Ascending aorta (tissue), 2 donors: ENCODE results near the gene ACADL. TPM values are rescaled to one million over a fixed set of nuclear protein-coding genes. Genes with fewer than 3 reads are reported as not detected.

ENCODE experiments used
- DNase-seq, 2 donors: peaks; one replicate each; pipeline ENCODE4 v3.0.0-alpha.2; 2019; ENCODE audit warnings: low spot score in 2 of 2
- H3K27ac ChIP-seq, 2 donors: fragments of 200-600 bp; sonication (generic); one replicate each; pipeline ENCODE4 v1.5.1; 2016 to 2017; ENCODE audit warnings: mild to moderate bottlenecking in 1 of 2
- H3K27me3 ChIP-seq: fragments of 200-600 bp; sonication (generic); one replicate; pipeline ENCODE4 v1.5.1; 2017
- H3K36me3 ChIP-seq, 2 donors: fragments of 200-600 bp; sonication (generic); one replicate each; pipeline ENCODE4 v1.5.1; 2016
- H3K4me1 ChIP-seq, 2 donors: fragments of 200-600 bp; sonication (generic); one replicate each; pipeline ENCODE4 v1.5.1; 2016 to 2017; ENCODE audit warnings: mild to moderate bottlenecking in 1 of 2
- H3K4me3 ChIP-seq, 2 donors: fragments of 200-600 bp; sonication (generic); one replicate each; pipeline ENCODE4 v1.5.1; 2016 to 2017; ENCODE audit warnings: mild to moderate bottlenecking in 1 of 2
- H3K9me3 ChIP-seq, 2 donors: fragments of 200-600 bp; sonication (generic); one replicate each; pipeline ENCODE4 v1.5.1; 2016
- intact Hi-C: fragments of 100-400 bp; cut with DNase I; formaldehyde crosslinking; loops from one replicate; pipeline ENCODE4 v1.15.1; 2023
- total RNA-seq: library from RNA; depleted of rRNA; stranded (reverse); fragments of >200 nt; gene quantifications from one replicate; pipeline ENCODE4 v1.1.0, GENCODE V29; 2016
- TF ChIP-seq, protein P1 (sequence below), 3 experiments: fragments of 200-600 bp in 2 of 3; fragments of 450-650 bp in 1 of 3; sonication (generic) in 2 of 3; IDR thresholded peaks; one replicate each; pipeline ENCODE4 v1.5.1; 2016 to 2019; ENCODE audit warnings: antibody characterized with exemption in 3 of 3, mild to moderate bottlenecking in 1 of 3, moderate library complexity in 1 of 3

The ACADL gene
- total RNA-seq = 18.5 TPM

DNA sequence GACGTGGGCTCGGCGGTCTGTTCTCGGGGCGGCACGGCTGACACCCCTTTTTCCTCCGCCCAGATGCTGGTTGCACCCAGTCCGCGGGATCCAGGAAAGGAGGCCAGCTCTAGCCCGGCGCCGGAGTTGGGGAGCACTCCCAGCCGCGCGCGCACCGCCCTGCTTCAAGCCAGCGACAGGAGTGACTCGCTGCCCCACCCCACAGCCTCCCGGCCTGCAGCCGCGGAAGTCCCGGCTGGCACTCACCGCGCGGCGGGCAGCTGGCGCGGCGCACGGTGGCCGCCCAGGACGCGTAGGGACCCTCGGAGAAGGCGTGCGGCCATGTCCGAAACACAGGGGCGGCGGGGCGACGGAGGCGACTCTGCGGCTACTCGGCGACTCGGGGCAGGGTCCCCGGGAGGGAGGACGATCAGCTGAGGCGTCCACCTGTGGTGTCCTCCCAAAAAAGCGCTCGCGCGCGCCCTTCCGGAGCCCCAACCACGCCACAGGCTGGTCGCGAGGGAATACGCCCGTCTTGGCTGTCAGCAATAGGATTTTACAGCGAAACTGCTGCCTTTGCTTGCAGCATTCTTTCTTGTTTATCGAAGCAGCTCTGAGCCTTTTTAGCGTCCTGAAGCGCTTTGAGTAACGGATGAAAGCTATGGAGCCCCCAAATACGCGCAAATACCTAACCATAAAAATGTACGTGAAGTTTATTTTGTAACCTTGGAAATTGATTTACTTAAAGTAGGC is at the start of gene ACADL:
TSS of gene ACADL (minus strand) at position 507 of the 732 bp plus-strand sequence. CDS start at position 323, 184 bp downstream.
- DNase-seq = peak in 1 of 2 donors; percentile 83
- peaks cover 0 to 13% of the 10 kb centered on the region in 2 donors for H3K4me1 ChIP-seq
- peaks cover 0 to 6% of the 10 kb centered on the region in 2 donors for H3K36me3 ChIP-seq
- intact Hi-C loops = loop anchor here (2.0 to 10.0 kb wide), 2 partner anchors 54 to 690 kb away; partner anchors contain the start of gene KANSL1L
- H3K4me3 ChIP-seq = peak within 1 kb of the TSS; percentile 61 to 78
- TF ChIP-seq, protein P1, sequence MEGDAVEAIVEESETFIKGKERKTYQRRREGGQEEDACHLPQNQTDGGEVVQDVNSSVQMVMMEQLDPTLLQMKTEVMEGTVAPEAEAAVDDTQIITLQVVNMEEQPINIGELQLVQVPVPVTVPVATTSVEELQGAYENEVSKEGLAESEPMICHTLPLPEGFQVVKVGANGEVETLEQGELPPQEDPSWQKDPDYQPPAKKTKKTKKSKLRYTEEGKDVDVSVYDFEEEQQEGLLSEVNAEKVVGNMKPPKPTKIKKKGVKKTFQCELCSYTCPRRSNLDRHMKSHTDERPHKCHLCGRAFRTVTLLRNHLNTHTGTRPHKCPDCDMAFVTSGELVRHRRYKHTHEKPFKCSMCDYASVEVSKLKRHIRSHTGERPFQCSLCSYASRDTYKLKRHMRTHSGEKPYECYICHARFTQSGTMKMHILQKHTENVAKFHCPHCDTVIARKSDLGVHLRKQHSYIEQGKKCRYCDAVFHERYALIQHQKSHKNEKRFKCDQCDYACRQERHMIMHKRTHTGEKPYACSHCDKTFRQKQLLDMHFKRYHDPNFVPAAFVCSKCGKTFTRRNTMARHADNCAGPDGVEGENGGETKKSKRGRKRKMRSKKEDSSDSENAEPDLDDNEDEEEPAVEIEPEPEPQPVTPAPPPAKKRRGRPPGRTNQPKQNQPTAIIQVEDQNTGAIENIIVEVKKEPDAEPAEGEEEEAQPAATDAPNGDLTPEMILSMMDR (IDR thresholded peaks at IDR 0.05) = no peak
- no peaks in the 10 kb centered on the region for H3K9me3 ChIP-seq
- peak within 1 kb of the TSS; percentile 94 to 95 for H3K27ac ChIP-seq
- no peaks in the 10 kb centered on the region for H3K27me3 ChIP-seq

DNA sequence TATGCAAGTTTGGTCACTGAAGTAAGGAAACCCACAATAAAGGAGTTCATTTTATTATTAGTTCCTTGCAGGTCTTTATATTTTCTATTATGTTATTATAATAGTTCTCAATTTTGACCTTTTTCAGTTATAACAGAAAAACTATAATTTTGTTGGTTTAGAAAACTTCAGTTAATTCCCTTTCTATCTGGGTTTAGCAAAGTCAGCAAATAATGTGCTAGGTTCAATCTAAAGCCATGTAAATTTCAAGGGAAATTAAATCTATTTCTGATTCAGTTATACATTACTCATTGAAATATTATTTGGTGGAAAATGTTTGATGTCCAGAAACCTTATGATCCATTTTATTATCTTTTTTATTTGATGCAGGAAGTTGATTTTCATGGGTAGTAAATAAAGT is 46.1 kb upstream of the ACADL start:
- intact Hi-C loops = no loop called here
- DNase-seq = no peak
- TF ChIP-seq, protein P1 (IDR thresholded peaks at IDR 0.05) = no peak

DNA sequence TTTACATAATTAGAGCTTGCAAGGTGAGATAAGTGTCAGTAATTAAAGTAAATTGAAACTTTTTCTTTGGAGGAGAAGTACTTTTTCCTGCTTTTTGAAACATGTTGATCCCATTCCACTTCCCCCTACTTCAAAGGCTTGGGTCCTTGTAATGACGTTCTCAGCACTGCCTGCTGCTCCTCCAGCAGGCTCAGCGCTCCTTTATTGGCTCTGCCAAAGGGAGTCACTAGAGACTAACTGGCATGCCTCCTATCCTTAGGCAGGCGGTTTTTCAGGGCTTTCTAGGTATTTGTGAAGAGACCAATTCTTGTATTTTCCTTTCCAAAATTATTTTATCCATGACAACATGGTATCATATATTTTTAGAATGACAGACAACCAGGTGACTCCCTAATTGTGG is 43.9 kb upstream of the ACADL start:
- no peak for DNase-seq
- no peaks in the 10 kb centered on the region for H3K9me3 ChIP-seq
- no peaks in the 10 kb centered on the region for H3K4me1 ChIP-seq
- intact Hi-C loops = no loop called here
- no peak overlapping the region for H3K4me3 ChIP-seq
- TF ChIP-seq, protein P1 (IDR thresholded peaks at IDR 0.05) = no peak
- H3K27me3 ChIP-seq = no peaks in the 10 kb centered on the region
- H3K36me3 ChIP-seq = no peaks in the 10 kb centered on the region
- H3K27ac ChIP-seq = no peak overlapping the region

More for the DNA sequence above, 46.1 kb upstream of the ACADL start:
- no peaks in the 10 kb centered on the region for H3K27me3 ChIP-seq
- no peaks in the 10 kb centered on the region for H3K4me1 ChIP-seq
- no peaks in the 10 kb centered on the region for H3K9me3 ChIP-seq
- H3K27ac ChIP-seq = no peak overlapping the region
- no peaks in the 10 kb centered on the region for H3K36me3 ChIP-seq
- H3K4me3 ChIP-seq = no peak overlapping the region

DNA sequence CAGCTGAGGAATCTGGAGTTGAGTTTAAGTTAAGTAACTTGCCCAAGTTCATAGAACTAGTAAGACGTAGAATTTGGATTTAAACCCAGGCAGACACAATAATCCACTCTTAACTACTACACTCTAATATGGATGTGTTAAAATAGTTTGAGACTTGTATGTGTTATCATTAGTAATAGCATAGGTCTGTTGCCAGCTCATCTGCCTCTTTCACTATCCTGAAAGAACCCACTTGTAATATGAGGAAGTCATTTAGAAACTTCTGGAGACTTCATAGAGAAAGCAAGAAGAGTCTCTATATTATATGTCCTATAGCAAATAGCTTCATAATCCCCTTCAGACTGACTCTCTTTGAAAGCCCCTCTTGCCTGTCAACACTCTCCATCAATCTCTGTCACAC is 43.0 kb upstream of the ACADL start:
- TF ChIP-seq, protein P1 (IDR thresholded peaks at IDR 0.05) = no peak
- no peak for DNase-seq
- H3K4me3 ChIP-seq = no peak overlapping the region
- H3K4me1 ChIP-seq = no peaks in the 10 kb centered on the region
- intact Hi-C loops = no loop called here
- H3K9me3 ChIP-seq = no peaks in the 10 kb centered on the region
- H3K36me3 ChIP-seq = no peaks in the 10 kb centered on the region
- H3K27me3 ChIP-seq = no peaks in the 10 kb centered on the region
- H3K27ac ChIP-seq = no peak overlapping the region

DNA sequence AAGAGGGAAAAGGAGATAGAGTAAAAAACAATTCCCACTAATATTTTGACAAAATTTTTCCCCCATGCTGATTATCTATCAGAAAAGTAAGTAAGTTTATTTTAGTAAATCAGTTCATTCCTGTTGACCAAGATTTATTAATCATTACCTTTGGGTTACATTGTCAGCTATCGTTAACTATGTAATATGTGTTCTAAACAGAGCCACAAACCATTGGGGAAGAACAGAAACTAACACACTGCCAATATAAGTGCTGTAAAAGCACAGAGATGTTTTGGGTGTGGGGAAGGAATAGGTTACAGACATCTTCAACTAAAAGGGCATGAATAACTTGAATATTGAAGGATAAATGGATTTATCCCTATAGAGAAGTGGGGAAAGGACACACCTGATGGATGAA is 42.5 kb upstream of the ACADL start:
- Histone ChIP-seq H3K4me3 (no peak overlapping the region), H3K36me3 (no peaks in the 10 kb centered on the region), H3K4me1 (no peaks in the 10 kb centered on the region), H3K9me3 (no peaks in the 10 kb centered on the region), H3K27ac (no peak overlapping the region), H3K27me3 (no peaks in the 10 kb centered on the region)
- intact Hi-C loops = no loop called here
- TF ChIP-seq, protein P1 (IDR thresholded peaks at IDR 0.05) = no peak
- no peak for DNase-seq
